HEK293T (cell line): ENCODE data around the gene HOMER2.

Experiments
- BHLHE40 ChIP-seq: fragments of 450-650 bp; IDR thresholded peaks from 2 replicates; pipeline ENCODE4 v1.6.1; 2016; ENCODE audit warnings: mild to moderate bottlenecking, moderate library complexity, borderline replicate concordance
- CTBP1 ChIP-seq: fragments of 450-650 bp; IDR thresholded peaks from 2 replicates; pipeline ENCODE4 v1.6.1; 2016; ENCODE audit warnings: borderline replicate concordance
- FOXK2 ChIP-seq: fragments of 450-650 bp; IDR thresholded peaks from 2 replicates; pipeline ENCODE4 v1.6.1; 2016; ENCODE audit warnings: mild to moderate bottlenecking
- L3MBTL2 ChIP-seq: fragments of 450-650 bp; conservative IDR thresholded peaks from 2 replicates; pipeline ENCODE4 v1.6.1; 2016; ENCODE audit warnings: mild to moderate bottlenecking
- SP1 ChIP-seq: fragments of 450-650 bp; IDR thresholded peaks from 2 replicates; pipeline ENCODE4 v1.6.1; 2017
- SUZ12 ChIP-seq: fragments of 450-650 bp; IDR thresholded peaks from 2 replicates; pipeline ENCODE4 v1.6.1; 2016; ENCODE audit warnings: mild to moderate bottlenecking
- TF ChIP-seq, protein P1 (sequence below): fragments of 450-650 bp; IDR thresholded peaks from 2 replicates; pipeline ENCODE4 v1.6.1; 2016

GRCh38 chr15:82851981-82852511, 100.5 kb downstream of the HOMER2 start:
- TF ChIP-seq CTBP1 (no peak), SP1 (no peak), L3MBTL2 (no peak), FOXK2 (no peak), SUZ12 (no peak), BHLHE40 (no peak)
- TF ChIP-seq, protein P1, sequence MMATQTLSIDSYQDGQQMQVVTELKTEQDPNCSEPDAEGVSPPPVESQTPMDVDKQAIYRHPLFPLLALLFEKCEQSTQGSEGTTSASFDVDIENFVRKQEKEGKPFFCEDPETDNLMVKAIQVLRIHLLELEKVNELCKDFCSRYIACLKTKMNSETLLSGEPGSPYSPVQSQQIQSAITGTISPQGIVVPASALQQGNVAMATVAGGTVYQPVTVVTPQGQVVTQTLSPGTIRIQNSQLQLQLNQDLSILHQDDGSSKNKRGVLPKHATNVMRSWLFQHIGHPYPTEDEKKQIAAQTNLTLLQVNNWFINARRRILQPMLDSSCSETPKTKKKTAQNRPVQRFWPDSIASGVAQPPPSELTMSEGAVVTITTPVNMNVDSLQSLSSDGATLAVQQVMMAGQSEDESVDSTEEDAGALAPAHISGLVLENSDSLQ, result no peak
